GM19463 (cell line): ENCODE results near the gene MTFR1L.

Experiments used
- ATAC-seq: cut with Tn5 transposase; IDR thresholded peaks from one replicate; pipeline ENCODE4 v1.9.1; 2021; ENCODE audit warnings: mild to moderate bottlenecking, moderate library complexity; ENCODE audit not compliant: unreplicated experiment

The MTFR1L gene

DNA sequence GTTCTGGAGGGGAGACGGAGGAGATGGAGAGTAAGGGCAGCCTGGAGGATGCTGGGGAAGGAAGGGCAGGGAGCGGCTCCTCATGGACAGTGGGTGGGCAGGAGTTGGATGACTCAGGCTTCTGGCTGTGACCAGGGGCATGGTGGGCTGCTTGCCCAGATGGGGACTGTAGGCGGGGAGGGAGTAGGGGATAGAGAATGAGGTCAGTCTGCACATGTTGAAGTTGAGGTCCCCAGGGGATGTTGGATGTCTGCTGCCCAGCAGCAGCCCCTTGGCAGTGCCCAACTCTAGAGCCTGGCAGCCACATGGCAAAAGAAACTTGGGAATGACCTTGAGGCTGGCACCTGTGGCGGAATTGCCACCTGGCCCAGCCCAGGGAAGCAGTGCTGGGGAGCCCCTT lies 13.3 kb upstream of the MTFR1L start:
- no peak for ATAC-seq

DNA sequence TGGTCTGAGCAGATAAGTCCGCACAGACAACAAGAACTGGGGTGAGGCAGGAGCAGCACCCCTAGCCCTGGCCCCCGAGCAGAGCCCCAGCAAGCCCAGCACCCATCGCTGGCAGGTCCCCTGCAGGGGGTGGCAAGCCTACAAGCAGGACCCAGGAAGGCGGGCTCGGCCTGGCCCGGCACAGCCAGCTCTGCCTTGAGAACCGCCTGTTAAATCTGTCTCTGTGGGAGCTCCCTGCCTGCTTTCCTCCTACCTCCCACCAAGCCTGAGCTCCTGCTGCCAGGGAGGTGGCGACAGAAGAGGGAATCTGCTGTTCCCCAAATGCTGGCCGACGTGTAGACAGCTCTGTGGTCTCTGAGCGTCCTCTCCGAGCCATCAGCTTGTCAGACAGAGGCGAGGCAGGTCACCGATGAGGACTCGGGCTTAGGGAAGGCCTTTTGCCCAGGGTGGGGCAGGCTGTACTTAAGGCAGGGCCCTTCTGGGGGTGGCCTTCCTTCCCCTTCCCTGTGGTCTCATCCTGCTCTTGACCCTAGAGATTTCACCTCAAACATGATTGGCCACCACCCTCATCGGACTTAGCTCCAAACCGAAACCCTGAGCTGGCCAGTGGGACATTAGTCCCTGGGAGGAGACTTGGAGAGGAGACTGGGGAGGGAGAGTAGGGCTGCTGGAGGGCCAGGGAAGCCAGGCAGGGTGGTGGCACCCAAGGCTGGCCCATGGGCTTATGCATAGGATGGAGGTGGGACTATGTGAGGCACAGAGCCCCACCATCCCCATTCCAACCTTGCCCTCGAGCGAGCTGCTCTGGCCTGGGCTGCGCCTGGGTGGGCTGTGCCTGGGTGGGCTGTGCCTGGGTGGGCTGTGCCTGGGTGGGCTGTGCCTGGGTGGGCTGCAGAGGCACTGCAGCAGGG lies 12.0 kb upstream of the MTFR1L start:
- ATAC-seq, result no peak

DNA sequence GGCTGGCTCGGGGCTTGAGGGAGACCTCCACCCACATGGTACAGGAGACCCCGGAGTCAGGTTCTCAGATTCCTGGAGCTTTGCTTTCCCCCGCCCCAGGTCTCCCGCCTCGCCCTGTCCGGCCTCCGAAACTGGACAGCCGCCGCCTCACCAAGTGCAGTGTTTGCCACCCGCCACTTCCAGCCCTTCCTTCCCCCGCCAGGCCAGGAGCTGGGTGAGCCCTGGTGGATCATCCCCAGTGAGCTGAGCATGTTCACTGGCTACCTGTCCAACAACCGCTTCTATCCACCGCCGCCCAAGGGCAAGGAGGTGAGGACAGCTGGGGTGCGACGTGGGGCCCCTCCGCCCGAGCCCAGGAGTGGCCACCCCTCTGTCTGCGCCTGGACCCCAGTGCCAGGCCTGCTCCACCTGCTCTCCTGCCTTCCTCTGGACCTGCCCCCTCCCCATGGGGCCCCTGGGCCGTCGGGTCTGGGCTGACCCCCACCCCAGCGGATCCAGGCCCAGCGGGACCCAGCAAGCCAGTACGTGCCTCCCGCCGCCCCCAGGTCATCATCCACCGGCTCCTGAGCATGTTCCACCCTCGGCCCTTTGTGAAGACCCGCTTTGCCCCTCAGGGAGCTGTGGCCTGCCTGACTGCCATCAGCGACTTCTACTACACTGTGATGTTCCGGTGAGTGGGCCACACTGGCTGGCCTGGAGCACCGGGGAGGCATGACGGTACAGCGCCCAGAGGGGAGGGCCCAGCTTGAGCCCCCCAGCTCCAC lies 11.1 kb upstream of the MTFR1L start:
- ATAC-seq, result no peak

DNA sequence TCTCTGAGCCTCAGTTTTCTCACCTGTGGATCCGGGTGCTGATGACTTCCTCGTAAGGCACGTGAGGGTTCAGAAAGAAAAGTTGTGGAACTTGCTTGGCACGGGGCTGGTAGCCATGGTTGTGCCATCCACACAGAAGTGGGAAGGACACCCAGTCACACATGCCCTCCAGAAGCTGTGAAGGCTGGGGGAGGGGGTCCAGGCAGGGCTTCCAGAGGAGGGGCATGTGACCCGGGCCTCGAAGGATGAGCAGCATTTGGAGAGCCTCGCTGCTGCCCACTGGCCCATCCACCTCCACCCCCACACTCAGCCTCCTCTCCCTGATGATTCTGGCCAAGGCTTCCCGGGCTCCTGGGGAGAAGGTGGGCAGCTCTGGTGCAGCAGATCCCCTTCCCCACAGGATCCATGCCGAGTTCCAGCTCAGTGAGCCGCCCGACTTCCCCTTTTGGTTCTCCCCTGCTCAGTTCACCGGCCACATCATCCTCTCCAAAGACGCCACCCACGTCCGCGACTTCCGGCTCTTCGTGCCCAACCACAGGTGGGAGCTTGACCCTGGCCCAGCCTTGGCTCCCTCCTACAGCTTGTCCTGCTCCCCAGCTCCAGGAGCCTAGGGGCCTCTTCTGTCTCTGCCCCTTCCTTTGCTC lies 10.3 kb upstream of the MTFR1L start:
- ATAC-seq, result no peak

DNA sequence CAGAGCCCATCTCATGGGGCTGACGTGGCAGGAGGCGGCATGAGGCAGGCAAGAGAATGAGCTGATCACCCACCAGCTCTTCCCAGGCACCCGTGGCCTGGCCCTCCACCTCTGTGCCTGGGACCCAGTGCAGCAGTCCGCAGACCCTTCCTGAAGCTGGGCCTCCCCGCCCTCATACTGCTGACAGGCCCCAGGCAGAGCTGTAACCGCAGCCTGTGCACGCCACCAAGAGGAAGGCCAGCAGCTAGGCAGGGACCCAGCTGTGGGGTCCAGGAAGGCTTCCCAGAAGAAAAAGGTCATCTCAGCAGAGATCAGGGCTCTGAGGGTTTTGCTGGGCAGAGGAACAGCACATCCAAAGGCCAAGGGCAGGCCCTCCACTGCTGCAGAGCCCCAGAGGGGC lies 9.8 kb upstream of the MTFR1L start:
- no peak for ATAC-seq

DNA sequence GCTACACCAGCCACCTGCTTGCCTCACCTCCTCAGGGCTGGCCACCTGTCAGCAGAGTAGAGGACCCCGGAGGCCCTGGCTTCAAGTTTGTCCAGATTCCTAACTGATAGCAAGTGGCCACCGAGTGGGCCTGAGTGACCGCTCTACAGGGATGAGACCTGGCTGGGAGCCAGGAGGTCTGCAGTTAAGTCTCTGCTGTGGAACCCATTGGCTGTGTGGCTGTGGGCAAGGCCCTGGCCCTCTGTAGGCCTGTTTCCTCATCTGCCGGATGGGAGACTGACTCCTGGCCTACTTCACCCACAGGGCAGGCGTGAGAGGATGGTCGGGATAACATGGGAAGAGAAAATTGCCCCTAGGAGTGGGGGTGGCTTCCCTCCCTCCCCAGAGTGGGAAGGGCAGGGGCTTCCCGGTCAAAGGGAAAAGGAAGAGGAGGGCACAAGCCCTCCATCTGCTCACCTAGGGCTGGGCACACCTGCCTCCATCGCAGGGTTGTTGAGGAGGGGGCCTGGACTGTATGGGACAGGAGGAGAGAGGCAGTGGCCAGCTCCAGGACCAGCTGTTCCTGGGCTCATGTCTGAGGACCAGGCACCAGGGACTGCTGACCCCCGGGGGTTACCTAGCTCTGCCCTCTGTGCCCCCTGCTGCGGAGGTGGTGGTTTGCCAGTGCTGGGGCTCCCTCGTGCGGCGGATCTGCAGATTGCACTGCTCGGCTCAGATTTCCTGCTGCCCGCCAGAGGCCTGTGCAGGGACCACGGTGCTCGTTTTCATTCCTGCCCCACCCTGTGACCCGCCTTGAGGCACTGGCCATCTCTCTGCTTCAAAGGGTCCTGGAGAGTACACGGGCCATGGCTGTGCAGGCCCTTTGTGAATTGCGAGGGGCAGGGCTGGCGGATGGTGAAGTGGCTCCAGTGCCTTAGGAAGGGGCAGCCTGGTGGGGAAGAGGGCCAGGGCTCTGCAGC lies 9.1 kb upstream of the MTFR1L start:
- no peak for ATAC-seq

DNA sequence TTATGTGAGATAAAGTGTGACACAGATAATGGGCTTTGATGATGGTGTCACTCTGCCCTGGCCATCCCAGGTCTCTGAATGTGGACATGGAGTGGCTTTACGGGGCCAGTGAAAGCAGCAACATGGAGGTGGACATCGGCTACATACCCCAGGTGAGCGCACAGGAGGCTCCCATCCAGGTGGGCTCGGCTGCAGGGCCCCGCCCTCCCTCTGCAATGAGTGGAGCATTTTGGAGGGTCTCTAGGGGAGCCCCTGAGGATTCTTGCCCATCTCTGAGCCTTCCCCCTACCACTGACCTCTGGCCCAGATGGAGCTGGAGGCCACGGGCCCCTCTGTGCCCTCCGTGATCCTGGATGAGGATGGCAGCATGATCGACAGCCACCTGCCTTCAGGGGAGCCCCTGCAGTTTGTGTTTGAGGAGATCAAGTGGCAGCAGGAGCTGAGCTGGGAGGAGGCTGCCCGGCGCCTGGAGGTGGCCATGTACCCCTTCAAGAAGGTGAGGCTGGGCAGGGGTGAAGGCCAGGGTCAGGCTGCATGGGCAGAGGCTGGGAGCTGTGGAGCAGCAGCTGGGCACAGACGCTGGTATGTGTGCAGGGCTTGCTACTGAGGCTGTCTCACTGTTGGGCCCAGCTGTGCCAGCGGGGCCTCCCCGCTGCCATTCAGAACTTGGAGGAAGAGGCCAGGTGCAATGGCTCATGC lies 8.2 kb upstream of the MTFR1L start:
- no peak for ATAC-seq

DNA sequence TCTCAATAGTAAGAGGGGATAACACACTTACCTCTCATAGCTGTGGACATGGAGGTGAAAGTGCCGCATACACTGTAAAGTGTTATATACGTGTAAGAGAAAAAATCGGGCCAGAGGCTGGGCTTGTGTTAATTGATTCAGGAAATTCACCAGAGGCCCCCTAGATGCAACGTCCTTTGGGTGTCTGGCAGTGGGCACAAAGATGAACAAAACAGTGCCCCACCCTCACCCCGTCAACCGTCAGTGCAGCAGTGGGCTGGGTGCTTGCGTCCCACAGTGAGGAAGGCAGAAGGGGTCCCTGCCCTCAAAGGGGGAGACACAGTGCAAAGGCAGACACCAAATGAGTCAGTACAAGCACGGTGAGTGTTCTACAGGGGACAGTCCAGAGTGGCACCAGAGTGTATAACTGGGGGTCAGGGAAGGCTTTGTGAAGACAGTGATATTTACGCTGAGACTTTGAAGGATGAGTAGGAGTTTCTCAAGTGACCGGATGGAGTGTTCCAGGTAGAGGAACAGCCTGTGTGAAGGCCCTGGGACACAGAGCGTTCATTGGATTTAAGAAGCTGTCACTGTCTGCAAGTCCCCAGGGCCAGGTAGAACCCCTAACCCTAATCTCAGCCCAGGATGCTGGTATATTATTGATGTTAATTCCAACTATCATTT lies 6.6 kb upstream of the MTFR1L start:
- no peak for ATAC-seq

DNA sequence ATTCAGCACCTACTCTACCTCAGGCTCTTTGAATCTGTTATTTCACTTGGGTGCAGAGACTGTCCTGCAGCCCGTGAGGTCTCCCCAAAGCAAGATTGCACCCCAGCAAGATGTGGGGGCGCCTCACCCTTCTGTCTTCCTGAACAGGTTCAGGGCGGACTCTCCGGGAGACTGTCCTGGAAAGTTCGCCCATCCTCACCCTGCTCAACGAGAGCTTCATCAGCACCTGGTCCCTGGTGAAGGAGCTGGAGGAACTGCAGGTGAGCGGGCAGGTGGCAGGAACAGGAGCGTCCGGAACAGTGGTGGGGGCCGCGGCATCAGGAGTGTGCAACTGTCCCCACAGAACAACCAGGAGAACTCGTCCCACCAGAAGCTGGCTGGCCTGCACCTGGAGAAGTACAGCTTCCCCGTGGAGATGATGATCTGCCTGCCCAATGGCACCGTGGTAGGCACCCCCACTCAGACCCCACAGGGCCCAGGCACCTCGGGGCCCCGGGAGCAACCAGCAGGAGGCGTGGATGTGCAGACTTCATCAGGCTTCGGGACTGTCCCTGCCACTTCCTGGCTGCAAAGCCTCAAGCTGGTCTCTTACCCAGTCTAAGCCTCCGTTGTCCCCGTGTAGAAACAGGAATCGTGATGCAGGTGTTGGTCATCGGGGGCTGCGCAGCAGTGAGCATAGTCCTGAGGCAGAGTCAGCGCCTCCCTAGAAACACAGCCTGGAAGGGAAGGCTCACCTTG lies 5.9 kb upstream of the MTFR1L start:
- ATAC-seq, result no peak

DNA sequence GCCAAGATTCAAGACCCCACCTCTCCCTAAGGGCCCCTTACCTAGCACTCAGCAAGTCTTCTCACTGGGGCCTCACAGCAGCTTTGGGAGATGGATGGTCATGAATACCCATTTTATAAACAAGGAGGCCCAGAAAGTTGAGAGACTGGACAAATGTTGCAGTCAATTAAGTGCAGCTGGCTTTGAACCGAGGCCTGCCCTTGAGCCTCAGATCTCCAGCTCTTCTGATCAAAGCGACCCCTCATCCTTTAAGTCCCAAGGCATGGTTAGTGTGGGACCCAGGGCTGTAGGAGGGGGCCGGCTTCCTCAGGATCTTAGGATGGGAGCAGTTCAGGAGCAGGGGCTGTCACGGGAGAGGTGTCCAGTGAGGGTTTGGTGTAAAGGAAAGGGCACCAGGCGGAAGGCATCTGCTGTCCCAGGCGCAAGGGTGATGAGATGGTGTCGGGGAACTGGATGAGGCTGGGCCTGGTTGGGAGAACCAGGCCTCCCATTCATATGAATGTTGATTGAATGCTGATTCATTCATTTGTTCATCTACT lies 5.1 kb upstream of the MTFR1L start:
- no peak for ATAC-seq

DNA sequence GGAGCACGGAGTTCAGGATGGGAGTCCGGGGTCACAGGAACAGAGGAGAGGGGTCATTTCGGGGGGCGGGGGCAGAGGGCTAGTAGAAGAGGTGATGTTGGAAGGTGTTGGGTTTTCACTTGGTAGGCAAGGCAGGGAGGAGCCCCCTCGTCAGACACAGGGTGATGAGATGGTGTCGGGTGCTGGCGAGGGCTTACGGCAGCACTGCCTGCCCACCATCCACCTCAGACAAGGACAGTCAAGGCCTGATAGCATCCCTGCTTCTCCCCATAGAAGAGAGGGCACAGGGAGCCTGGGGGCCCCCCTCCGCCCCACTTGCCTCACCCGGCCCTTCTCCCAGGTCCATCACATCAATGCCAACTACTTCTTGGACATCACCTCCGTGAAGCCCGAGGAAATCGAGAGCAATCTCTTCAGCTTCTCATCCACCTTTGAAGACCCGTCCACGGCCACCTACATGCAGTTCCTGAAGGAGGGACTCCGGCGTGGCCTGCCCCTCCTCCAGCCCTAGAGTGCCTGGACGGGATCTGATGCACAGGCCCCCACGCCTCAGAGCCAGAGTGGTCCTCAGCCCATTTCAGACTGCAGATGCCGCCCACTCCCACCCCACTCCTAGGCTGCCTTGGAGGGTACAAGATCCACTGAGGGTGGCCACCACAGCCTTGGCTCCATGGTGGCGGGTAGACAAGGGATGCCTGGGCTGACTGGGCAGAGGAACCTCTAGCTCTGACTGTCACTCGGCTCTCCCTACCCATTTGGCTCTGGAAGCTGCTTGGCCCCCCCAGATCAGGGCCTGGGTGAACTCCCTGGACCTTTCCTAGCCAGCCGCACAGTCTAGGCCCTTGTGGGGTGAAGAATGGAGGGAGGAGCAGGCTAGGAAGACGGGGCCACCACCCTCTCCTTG lies 4.3 kb upstream of the MTFR1L start:
- ATAC-seq, result no peak

DNA sequence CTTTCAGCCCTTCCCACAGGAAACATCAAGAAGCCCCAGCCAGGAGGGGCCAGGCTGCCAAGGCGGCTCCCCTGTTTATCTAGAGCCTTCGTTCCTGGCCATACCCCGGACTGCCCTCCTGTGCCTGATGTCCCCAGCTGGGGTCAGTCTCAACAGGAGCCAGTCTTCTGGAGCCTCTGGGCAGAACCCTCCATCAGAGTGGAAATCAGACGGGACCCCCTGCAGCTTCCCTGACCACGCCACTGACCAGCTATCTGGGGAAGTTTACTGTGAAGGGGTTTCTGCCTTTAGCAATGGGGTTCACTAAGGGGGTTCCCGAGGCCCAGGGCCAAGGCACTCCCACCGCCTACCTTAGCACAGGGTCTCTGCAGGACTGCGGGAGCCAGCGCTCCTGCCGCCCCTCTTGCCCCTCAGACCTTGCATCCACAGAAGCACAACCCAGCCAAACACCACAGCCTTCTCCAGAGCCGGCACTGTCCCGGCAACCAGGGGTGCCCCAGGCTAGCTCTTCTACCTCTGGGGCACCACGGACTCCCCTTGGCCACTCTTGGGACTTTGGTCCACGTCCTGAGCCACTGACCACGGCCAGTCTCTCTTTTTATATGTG lies 3.5 kb upstream of the MTFR1L start:
- no peak for ATAC-seq

DNA sequence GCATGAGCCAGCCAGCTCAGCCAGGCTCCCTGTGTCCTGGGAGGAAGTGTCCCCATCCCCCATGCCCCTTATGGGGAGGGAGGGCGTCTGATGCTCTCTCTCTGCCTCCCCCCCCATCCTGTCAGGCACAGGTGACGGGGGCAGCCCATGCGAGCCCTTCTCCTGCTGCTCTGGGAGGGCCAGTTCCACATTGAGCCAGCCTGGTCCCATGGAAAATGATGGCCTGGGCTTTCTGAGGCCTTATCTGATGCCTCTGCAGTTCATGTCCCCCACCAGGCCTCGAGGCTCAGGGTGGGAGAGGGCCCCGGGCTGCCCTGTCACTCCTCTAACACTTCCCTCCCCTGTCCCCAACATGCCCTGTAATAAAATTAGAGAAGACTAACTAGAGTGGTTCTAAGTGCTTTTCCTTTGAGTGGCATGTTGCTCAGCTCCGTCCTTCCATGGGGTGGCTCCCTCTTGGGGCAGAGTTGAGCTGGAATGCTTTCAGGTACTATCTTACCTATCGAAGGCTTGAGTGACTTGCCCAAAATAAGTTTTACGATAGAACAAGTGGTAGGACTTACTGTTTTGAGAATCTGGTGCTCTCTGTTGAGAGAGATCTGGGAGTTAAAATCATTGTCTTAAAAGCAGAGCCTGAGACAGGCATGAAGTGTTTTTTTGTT lies 1.8 kb upstream of the MTFR1L start:
- ATAC-seq, result no peak

DNA sequence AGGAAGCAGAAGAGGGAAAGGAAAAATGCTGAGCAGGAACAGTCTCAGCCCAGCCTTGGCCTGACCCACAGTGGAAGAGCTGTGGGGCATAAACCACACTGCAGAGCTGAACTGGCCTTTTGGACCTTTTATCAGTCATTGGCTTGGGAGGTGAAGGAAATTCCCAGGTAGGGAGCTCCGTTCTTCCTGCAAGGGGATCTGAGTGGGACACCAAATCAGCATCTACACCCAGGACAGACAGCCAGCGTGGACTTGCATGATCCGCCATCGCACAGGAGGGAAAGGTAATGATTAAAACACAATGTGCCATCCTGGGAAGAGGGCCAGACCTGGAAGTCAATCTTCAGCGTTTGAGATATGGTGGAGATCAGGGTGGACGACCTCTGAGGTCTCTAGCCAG lies 1.2 kb upstream of the MTFR1L start:
- no peak for ATAC-seq

DNA sequence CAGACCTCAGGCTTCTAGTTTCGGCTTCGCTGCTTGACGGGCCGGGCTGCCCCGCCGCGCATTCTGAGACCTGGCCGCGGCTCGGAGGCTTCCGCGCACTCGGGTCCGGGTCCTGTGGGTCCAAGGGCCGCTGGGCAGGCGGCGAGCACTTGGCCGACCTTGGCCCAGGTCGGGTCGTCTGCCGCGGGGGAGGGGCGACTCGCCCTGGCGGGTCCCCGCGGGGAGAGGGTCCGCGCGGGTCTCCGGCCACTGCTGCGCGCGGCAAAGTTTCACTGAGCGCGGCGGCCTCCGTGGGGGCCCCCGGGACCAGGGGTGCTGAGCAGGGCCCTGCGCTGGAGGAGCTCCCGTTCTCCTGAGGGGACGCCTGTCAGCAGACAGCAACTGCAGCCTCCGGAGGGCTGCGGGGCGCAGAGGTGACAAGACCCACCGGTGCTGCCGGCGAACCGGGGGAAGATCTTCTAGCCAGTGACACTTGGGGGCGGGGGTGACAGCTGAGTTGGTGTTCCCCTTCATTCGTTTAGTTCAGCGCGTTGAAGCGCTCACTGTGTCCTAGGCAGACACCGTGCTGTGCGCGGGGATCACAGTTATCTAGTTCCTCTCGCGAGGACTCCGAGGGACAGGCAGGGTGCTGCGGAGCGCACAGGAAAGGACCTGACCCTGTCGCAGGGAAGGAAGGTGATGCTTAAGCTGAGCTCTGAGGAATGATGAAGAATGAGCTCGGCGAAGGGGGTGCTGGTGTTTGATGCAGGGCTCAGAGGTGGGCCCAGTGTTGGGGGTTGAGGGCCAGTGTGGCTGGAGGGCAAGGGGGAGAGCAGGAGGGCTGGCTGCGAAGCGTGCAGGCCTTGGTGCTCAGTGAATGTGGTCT lies 725 bp downstream of the MTFR1L start:
- ATAC-seq, result peak; percentile 52

DNA sequence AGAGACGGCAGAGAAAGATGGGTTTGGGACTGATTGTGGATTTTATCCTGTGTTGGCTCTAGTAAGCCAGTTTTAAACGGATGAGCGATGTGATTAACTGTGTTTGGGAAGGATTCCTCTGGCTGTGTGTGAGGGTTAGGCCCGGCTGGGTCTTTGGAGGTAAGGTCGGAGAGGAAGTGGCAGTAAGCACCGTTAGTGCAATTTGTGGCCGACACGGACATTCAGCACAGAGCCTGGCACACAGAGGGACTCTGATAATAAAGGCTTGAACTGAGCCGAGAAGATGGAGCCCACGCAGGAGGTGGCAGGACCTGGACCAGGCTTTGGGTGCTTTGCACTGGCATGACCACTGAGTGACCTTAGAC lies 1.3 kb downstream of the MTFR1L start:
- ATAC-seq, result no peak
